Measurements from ENCODE around the gene PTBP2.

GRCh38 chr1:96833376-96833775 is 111.8 kb downstream of the PTBP2 start:
- TF ChIP-seq CTCF (IDR thresholded peaks at IDR 0.05) = no peak
- no peak for TF ChIP-seq POLR2A (IDR thresholded peaks at IDR 0.05)
- TF ChIP-seq EP300 (IDR thresholded peaks at IDR 0.05) = no peak
